Measurements from ENCODE around the gene FYN. TPM values are rescaled to one million over a fixed set of nuclear protein-coding genes. Genes with fewer than 3 reads are reported as not detected.

The FYN gene
- total RNA-seq, 1 donor from 2014 or later, result 474 TPM

DNA sequence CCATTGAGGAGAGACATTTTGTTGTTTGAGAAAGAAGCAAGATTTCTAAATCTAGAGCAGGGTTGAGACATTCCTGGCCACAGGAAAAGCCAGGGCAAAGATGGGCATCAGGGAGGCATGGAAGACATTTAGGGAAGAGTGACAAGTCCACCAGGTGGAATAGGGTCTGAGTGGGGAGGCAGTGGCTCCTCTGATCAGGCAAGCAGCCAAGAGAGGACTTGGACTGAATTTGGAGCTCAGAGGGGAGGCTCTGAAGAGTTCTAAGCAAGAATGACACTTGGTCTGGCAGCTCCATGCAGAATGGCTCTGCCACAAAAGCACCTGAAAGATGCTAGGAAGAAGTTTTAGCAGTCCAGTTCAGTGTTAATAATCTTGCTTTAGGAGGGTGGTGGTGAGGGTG is 120.8 kb downstream of the FYN start:
- peaks cover 4% of the 10 kb centered on the region for H3K27me3 Mint-ChIP-seq (ENCODE audit: unreplicated experiment)
- peak overlapping the region; percentile 92 for H3K27ac Mint-ChIP-seq (ENCODE audit: unreplicated experiment)
- TF ChIP-seq, protein P1, sequence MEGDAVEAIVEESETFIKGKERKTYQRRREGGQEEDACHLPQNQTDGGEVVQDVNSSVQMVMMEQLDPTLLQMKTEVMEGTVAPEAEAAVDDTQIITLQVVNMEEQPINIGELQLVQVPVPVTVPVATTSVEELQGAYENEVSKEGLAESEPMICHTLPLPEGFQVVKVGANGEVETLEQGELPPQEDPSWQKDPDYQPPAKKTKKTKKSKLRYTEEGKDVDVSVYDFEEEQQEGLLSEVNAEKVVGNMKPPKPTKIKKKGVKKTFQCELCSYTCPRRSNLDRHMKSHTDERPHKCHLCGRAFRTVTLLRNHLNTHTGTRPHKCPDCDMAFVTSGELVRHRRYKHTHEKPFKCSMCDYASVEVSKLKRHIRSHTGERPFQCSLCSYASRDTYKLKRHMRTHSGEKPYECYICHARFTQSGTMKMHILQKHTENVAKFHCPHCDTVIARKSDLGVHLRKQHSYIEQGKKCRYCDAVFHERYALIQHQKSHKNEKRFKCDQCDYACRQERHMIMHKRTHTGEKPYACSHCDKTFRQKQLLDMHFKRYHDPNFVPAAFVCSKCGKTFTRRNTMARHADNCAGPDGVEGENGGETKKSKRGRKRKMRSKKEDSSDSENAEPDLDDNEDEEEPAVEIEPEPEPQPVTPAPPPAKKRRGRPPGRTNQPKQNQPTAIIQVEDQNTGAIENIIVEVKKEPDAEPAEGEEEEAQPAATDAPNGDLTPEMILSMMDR (IDR thresholded peaks at IDR 0.05; ENCODE audit: unreplicated experiment), result no peak
- peaks cover 83% of the 10 kb centered on the region for H3K4me1 Mint-ChIP-seq (ENCODE audit: unreplicated experiment)
- DNase-seq (ENCODE audit: low spot score), result no peak
- peaks cover 38% of the 10 kb centered on the region for H3K36me3 Mint-ChIP-seq (ENCODE audit: low read depth, unreplicated experiment)
- H3K9me3 Mint-ChIP-seq (ENCODE audit: unreplicated experiment), result no peaks in the 10 kb centered on the region
- peak overlapping the region; percentile 76 for H3K4me3 Mint-ChIP-seq (ENCODE audit: unreplicated experiment)

DNA sequence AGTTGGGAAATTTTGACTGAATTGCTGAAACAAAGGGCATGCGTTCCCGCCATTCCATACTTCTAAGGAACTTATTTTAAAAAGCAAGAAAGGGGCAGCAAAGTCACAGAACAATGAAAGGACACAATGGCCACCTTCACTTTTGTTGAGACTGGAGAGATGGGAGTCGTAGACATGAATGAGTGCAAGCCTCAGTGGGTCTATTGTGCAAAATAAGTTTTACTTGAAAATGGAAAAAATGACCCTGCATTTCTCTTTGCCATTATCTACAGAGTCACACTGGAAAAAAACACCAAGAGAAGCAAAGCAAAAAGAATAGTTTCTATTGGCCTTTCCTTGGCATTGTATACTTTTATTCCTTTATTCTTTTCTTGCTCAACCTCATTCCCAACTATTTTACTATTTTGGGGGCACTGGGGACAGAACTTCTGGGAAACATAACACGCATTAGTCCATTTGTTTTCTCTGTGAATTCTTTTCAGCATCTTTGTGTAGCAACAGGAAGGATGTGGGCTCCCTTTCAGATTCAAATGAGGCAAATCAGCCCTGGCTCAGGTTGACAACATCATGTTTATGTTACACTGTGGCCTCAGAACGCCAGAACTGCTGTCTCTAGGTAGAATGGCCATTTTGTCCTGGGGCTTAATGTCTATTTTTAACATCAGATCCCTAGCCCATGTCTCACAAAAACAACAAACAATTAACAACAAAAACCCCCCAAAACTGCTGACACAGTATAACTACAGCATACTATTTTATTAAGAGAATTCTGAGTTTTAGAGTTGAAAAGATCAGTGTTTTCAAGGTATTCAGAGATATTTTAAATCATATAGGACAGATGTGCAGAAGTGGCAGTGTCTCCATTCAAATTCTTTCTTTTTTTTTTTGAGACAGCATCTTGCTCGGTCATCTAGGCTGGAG is 122.2 kb downstream of the FYN start:
- H3K27ac Mint-ChIP-seq (ENCODE audit: unreplicated experiment), result peak overlapping the region; percentile 93
- H3K36me3 Mint-ChIP-seq (ENCODE audit: low read depth, unreplicated experiment), result peaks cover 39% of the 10 kb centered on the region
- TF ChIP-seq, protein P1 (IDR thresholded peaks at IDR 0.05; ENCODE audit: unreplicated experiment), result no peak
- H3K4me1 Mint-ChIP-seq (ENCODE audit: unreplicated experiment), result peaks cover 83% of the 10 kb centered on the region
- no peaks in the 10 kb centered on the region for H3K9me3 Mint-ChIP-seq (ENCODE audit: unreplicated experiment)
- peaks cover 4% of the 10 kb centered on the region for H3K27me3 Mint-ChIP-seq (ENCODE audit: unreplicated experiment)
- peak; percentile 34 for DNase-seq (ENCODE audit: low spot score)
- peak overlapping the region; percentile 43 for H3K4me3 Mint-ChIP-seq (ENCODE audit: unreplicated experiment)

DNA sequence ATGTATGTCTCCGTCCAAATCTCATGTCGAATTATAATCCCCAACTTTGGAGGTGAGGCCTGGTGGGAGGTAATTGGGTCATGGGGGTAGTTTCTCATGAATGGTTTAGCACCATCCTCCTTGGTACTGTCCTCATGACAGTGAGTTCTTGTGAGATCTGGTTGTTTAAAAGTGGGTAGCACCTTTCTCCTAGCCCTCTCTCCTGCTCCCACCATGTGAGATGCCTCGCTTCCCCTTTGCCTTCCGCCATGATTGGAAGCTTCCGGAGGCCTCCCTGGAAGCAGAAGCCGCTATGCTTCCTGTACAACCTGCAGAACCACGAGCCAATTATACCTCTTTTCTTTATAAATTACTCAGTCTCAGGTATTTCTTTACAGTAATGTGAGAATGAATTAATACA is 123.1 kb downstream of the FYN start:
- Mint-ChIP-seq H3K9me3 (ENCODE audit: unreplicated experiment) (no peaks in the 10 kb centered on the region), H3K4me3 (ENCODE audit: unreplicated experiment) (no peak overlapping the region), H3K27ac (ENCODE audit: unreplicated experiment) (peak overlapping the region; percentile 93), H3K36me3 (ENCODE audit: low read depth, unreplicated experiment) (peaks cover 42% of the 10 kb centered on the region), H3K27me3 (ENCODE audit: unreplicated experiment) (peaks cover 2% of the 10 kb centered on the region), H3K4me1 (ENCODE audit: unreplicated experiment) (peaks cover 83% of the 10 kb centered on the region)
- TF ChIP-seq, protein P1 (IDR thresholded peaks at IDR 0.05; ENCODE audit: unreplicated experiment), result no peak
- no peak for DNase-seq (ENCODE audit: low spot score)

DNA sequence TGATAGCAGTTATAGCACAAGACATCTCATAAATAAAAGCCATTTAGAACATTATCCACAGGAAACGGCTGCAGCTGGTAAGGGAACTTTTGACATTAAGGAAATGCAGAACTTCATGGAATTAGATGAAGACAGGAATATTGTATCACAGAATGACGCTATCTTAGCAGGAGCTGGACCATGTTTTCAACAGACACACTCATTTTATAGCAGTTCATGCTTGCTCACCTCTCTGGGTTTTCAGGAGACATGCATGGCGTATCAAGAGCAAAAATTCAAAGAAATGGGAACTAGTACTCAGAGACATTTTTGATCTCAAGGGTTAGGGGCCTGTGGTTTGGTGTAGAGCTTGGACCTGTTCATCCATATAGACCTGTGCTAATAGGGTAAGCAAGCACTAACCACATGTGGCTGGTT is 125.0 kb downstream of the FYN start:
- no peak for DNase-seq (ENCODE audit: low spot score)
- no peaks in the 10 kb centered on the region for H3K9me3 Mint-ChIP-seq (ENCODE audit: unreplicated experiment)
- H3K27ac Mint-ChIP-seq (ENCODE audit: unreplicated experiment), result peak overlapping the region; percentile 74
- TF ChIP-seq, protein P1 (IDR thresholded peaks at IDR 0.05; ENCODE audit: unreplicated experiment), result no peak
- peaks cover 38% of the 10 kb centered on the region for H3K36me3 Mint-ChIP-seq (ENCODE audit: low read depth, unreplicated experiment)
- H3K27me3 Mint-ChIP-seq (ENCODE audit: unreplicated experiment), result peaks cover 2% of the 10 kb centered on the region
- peak overlapping the region; percentile 12 for H3K4me3 Mint-ChIP-seq (ENCODE audit: unreplicated experiment)
- H3K4me1 Mint-ChIP-seq (ENCODE audit: unreplicated experiment), result peaks cover 81% of the 10 kb centered on the region

DNA sequence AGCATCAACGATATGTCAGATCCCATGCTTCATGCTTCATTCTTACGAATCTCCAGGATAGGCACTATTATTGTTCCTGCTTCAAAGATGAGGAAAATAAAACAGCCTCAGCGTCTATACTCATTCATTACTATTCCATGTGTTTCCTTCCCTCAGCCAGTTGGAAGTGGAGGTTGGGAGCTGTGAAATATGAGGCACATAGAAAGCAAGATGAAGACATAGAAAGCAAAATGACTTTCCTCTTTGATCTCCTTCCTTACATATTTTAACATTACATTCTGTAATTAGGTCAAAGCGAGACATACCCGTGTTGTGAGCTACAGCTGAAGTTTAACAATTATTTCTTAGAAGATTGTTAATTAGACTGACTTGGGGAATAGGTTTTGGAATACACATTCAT is 125.4 kb downstream of the FYN start:
- TF ChIP-seq, protein P1 (IDR thresholded peaks at IDR 0.05; ENCODE audit: unreplicated experiment), result no peak
- peaks cover 35% of the 10 kb centered on the region for H3K36me3 Mint-ChIP-seq (ENCODE audit: low read depth, unreplicated experiment)
- peaks cover 77% of the 10 kb centered on the region for H3K4me1 Mint-ChIP-seq (ENCODE audit: unreplicated experiment)
- no peak for DNase-seq (ENCODE audit: low spot score)
- peak overlapping the region; percentile 12 for H3K4me3 Mint-ChIP-seq (ENCODE audit: unreplicated experiment)
- H3K27me3 Mint-ChIP-seq (ENCODE audit: unreplicated experiment), result peaks cover 2% of the 10 kb centered on the region
- no peaks in the 10 kb centered on the region for H3K9me3 Mint-ChIP-seq (ENCODE audit: unreplicated experiment)
- H3K27ac Mint-ChIP-seq (ENCODE audit: unreplicated experiment), result peak overlapping the region; percentile 74
